HepG2 (cell line): ENCODE results near the gene PLIN1. TPM values are rescaled to one million over a fixed set of nuclear protein-coding genes. Genes with fewer than 3 reads are reported as not detected.

Source experiments
- ARID3A ChIP-seq: IDR thresholded peaks from 2 replicates; pipeline ENCODE4 v1.6.1; 2012; ENCODE audit warnings: low read depth, low read length, improper control_type of control experiment
- DR1 ChIP-seq: sonication (generic); formaldehyde crosslinking; IDR thresholded peaks from 2 replicates; pipeline ENCODE4 v1.8.0; 2021; ENCODE audit warnings: mild to moderate bottlenecking, missing genetic modification reagents, inconsistent platforms
- HNRNPL ChIP-seq: fragments of 200-400 bp; formaldehyde crosslinking; IDR thresholded peaks from 2 replicates; pipeline ENCODE4 v1.6.1; 2017; ENCODE audit warnings: mild to moderate bottlenecking, low read depth, low read length
- IRF9 ChIP-seq: sonication (generic); formaldehyde crosslinking; IDR thresholded peaks from 2 replicates; pipeline ENCODE4 v1.8.0; 2022; ENCODE audit warnings: missing genetic modification reagents, mild to moderate bottlenecking, borderline replicate concordance
- KLF13 ChIP-seq: sonication (generic); formaldehyde crosslinking; IDR thresholded peaks from 2 replicates; pipeline ENCODE4 v1.4.0; 2020; ENCODE audit warnings: mild to moderate bottlenecking, missing genetic modification reagents
- NR2F2 ChIP-seq: IDR thresholded peaks from 2 replicates; pipeline ENCODE4 v1.6.1; 2012; ENCODE audit warnings: low read depth, inconsistent platforms, borderline replicate concordance
- NR3C1 ChIP-seq: sonication (generic); formaldehyde crosslinking; IDR thresholded peaks from 2 replicates; pipeline ENCODE4 v1.4.0; 2020; ENCODE audit warnings: missing genetic modification reagents
- PAX8 ChIP-seq: sonication (generic); formaldehyde crosslinking; IDR thresholded peaks from 2 replicates; pipeline ENCODE4 v1.8.0; 2022; ENCODE audit warnings: mild to moderate bottlenecking, missing genetic modification reagents, borderline replicate concordance
- POLR2AphosphoS5 ChIP-seq: IDR thresholded peaks from 2 replicates; pipeline ENCODE4 v1.6.1; 2012; ENCODE audit warnings: low read depth, low read length
- REL ChIP-seq: sonication (generic); formaldehyde crosslinking; conservative IDR thresholded peaks from 2 replicates; pipeline ENCODE4 v1.8.0; 2022; ENCODE audit warnings: mild to moderate bottlenecking, missing genetic modification reagents, moderate library complexity
- SPEN ChIP-seq: sonication (generic); formaldehyde crosslinking; IDR thresholded peaks from 2 replicates; pipeline ENCODE4 v1.5.1; 2020; ENCODE audit warnings: low read depth, mild to moderate bottlenecking, missing genetic modification reagents
- TBL1XR1 ChIP-seq: fragments of 150-350 bp; IDR thresholded peaks from 2 replicates; pipeline ENCODE4 v1.6.1; 2014; ENCODE audit warnings: borderline replicate concordance, low read length; ENCODE audit not compliant: partially characterized antibody
- TBX3 ChIP-seq: fragments of 450-650 bp; IDR thresholded peaks from 2 replicates; pipeline ENCODE4 v1.6.1; 2017; ENCODE audit warnings: antibody characterized with exemption, mild to moderate bottlenecking, inconsistent platforms, borderline replicate concordance
- TMF1 ChIP-seq: sonication (generic); formaldehyde crosslinking; IDR thresholded peaks from 2 replicates; pipeline ENCODE4 v1.8.1; 2022; ENCODE audit warnings: low read depth, missing genetic modification reagents
- ZNF292 ChIP-seq: sonication (generic); formaldehyde crosslinking; IDR thresholded peaks from 2 replicates; pipeline ENCODE4 v1.8.1; 2022; ENCODE audit warnings: mild to moderate bottlenecking, low read depth, missing genetic modification reagents, borderline replicate concordance
- ZNF460 ChIP-seq: sonication (generic); formaldehyde crosslinking; IDR thresholded peaks from 2 replicates; pipeline ENCODE4 v1.5.1; 2020; ENCODE audit warnings: missing genetic modification reagents, mild to moderate bottlenecking, borderline replicate concordance
- ZNF547 ChIP-seq: sonication (generic); formaldehyde crosslinking; IDR thresholded peaks from 2 replicates; pipeline ENCODE4 v1.5.1; 2020; ENCODE audit warnings: mild to moderate bottlenecking, missing genetic modification reagents
- ZNF556 ChIP-seq: sonication (generic); formaldehyde crosslinking; IDR thresholded peaks from 2 replicates; pipeline ENCODE4 v1.4.0; 2020; ENCODE audit warnings: mild to moderate bottlenecking, missing genetic modification reagents, borderline replicate concordance
- ZSCAN12 ChIP-seq: sonication (generic); formaldehyde crosslinking; IDR thresholded peaks from 2 replicates; pipeline ENCODE4 v1.9.0; 2021; ENCODE audit warnings: mild to moderate bottlenecking, missing genetic modification reagents
- ZSCAN20 ChIP-seq: sonication (generic); formaldehyde crosslinking; IDR thresholded peaks from 2 replicates; pipeline ENCODE4 v1.4.0; 2020; ENCODE audit warnings: missing genetic modification reagents, mild to moderate bottlenecking, borderline replicate concordance
- polyA plus RNA-seq, 8 experiments: library from polyadenylated mRNA; depleted of rRNA in 3 of 8; stranded (reverse) in 7 of 8; unstranded in 1 of 8; fragments of >200 nt; fragmentation: Illumina TruSeq in 4 of 8; extraction: Trizol in 4 of 8; gene quantifications; 2 replicates each; pipeline versions ENCODE4 v1.2.1 to v1.2.3, GENCODE V29; 2011 to 2016; ENCODE audit warnings: low read depth in 4 of 8, missing spikeins in 1 of 8, mixed read lengths in 1 of 8; ENCODE audit not compliant: insufficient read depth in 1 of 8
- total RNA-seq, 5 experiments: library from RNA; depleted of rRNA; stranded (reverse); fragments of >200 nt; fragmentation: Illumina TruSeq; extraction: Trizol; gene quantifications; 2 replicates each; pipeline ENCODE4 v1.2.3, GENCODE V29; 2016; ENCODE audit warnings: low read depth in 1 of 5
- TF ChIP-seq, protein P1 (sequence below): sonication (generic); formaldehyde crosslinking; IDR thresholded peaks from 2 replicates; pipeline ENCODE4 v1.4.0; 2020; ENCODE audit warnings: missing genetic modification reagents, mild to moderate bottlenecking, borderline replicate concordance
- TF ChIP-seq, protein P2 (sequence below): sonication (generic); formaldehyde crosslinking; IDR thresholded peaks from 2 replicates; pipeline ENCODE4 v1.5.0; 2020; ENCODE audit warnings: mild to moderate bottlenecking, low read depth, missing genetic modification reagents, borderline replicate concordance

Gene PLIN1
- total and polyA plus RNA-seq, 2 of the 13 experiments (the other 11 are each of a cell fraction or from before 2014, with no cell fraction given): 0.74 to 1.2 TPM

DNA sequence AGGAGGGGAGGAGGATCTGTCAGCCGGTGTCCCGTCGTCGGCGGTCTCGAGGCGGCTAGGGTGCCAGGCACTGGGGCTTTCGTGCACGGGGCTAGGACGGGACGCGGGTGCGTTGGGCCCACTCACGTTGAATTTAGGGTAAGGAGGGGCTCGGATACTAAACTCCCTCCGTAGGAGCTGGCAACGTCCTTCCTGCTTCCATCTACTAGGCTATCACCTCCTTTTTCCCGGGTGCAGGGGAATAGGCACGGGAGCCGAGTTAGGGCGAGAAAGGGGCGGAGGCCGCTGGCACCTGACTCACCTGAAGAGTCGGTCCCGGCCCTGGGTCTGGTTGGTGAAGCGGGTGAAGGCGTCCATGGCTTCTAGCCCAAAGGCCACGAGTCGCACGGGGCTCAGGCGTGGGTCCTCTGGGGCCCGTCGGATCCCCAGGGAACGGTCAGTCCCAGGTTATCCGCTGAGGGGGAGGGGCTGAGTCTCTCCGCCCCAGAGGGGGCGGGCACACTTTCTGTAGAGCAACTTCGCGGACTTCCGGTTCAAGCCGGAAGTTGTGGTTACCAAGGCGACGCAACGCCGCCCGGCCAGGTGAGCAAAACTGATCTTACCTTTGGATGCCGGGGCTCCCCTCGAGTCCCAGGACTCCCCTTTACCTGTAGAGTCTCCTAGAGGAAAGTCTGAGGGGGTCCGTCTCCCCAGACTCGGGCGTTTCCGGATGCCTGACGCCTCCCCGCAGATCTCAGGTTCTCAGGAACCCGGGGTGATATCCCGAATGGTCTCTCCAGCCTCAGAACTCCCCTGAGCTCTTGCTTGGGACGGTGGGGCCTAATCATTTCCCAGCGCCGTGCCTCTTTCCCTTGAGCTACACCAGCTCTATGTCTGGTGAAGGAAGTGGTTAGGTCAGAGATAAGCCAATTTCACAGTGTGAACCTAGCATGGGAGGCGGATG is 11.4 kb upstream of the PLIN1 start, which contains the start of the genes PEX11A and WDR93 (continued):
- TF ChIP-seq IRF9 (CRISPR knock-in tag): peak; percentile 83; the same call in 1 of the 2 replicates
- no peak for TF ChIP-seq NR2F2
- peak; percentile 50; the same call in 1 of the 2 replicates for TF ChIP-seq HNRNPL
- no peak for TF ChIP-seq TBL1XR1
- no peak for TF ChIP-seq ZSCAN20 (CRISPR knock-in tag)
- TF ChIP-seq ZNF547 (CRISPR knock-in tag): no peak; the same call in 1 of the 2 replicates
- TF ChIP-seq SPEN (CRISPR knock-in tag): peak; percentile 84
- no peak for TF ChIP-seq TMF1 (CRISPR knock-in tag)
- TF ChIP-seq PAX8 (CRISPR knock-in tag): no peak
- no peak for TF ChIP-seq ZNF460 (CRISPR knock-in tag)
- TF ChIP-seq, protein P1, sequence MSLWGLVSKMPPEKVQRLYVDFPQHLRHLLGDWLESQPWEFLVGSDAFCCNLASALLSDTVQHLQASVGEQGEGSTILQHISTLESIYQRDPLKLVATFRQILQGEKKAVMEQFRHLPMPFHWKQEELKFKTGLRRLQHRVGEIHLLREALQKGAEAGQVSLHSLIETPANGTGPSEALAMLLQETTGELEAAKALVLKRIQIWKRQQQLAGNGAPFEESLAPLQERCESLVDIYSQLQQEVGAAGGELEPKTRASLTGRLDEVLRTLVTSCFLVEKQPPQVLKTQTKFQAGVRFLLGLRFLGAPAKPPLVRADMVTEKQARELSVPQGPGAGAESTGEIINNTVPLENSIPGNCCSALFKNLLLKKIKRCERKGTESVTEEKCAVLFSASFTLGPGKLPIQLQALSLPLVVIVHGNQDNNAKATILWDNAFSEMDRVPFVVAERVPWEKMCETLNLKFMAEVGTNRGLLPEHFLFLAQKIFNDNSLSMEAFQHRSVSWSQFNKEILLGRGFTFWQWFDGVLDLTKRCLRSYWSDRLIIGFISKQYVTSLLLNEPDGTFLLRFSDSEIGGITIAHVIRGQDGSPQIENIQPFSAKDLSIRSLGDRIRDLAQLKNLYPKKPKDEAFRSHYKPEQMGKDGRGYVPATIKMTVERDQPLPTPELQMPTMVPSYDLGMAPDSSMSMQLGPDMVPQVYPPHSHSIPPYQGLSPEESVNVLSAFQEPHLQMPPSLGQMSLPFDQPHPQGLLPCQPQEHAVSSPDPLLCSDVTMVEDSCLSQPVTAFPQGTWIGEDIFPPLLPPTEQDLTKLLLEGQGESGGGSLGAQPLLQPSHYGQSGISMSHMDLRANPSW: no peak
- TF ChIP-seq ZSCAN12 (CRISPR knock-in tag): no peak
- no peak for TF ChIP-seq REL (CRISPR knock-in tag)
- TF ChIP-seq DR1 (CRISPR knock-in tag): peak; percentile 59
- TF ChIP-seq ZNF556 (CRISPR knock-in tag): peak; percentile 68; the same call in 1 of the 2 replicates
- TF ChIP-seq KLF13 (CRISPR knock-in tag): no peak
- no peak for TF ChIP-seq NR3C1 (CRISPR knock-in tag)
- TF ChIP-seq POLR2AphosphoS5: peak; percentile 82
- 0 out of 2 replicates have a peak, but pooled peaks have one; percentile 9 for TF ChIP-seq TBX3
- TF ChIP-seq, protein P2, sequence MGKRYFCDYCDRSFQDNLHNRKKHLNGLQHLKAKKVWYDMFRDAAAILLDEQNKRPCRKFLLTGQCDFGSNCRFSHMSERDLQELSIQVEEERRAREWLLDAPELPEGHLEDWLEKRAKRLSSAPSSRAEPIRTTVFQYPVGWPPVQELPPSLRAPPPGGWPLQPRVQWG: no peak
- no peak for TF ChIP-seq ARID3A
- TF ChIP-seq ZNF292 (CRISPR knock-in tag): 0 out of 2 replicates have a peak, but pooled peaks have one; percentile 30
